ENCODE data around the gene ANKS3. TPM values are rescaled to one million over a fixed set of nuclear protein-coding genes. Genes with fewer than 3 reads are reported as not detected.

The ANKS3 gene
- total RNA-seq, 4 donors from 2014 or later = 9.4 to 22.7 (median 11.5) TPM

DNA sequence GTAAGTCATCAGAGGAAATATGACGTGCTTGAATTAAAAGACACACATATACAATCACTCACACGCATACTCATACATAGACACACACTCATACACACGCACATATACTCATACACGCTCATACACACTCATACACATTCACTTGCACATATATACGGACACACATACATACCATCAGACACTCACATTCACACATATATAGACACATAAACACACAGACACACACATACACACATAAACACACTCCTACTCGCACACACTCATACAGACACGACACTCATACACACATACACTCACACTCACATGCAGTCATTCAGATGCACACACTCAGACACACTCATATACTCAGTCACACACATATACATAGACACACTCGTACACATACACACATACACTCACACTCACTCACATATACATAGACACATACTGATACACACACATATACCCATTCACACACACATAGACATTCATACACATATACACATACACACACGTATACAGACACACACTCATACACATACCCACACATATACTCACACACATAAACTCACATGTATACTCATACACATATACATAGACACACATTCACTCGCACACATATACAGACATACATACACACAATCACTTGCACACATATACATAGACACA lies 65.6 kb downstream of the ANKS3 start:
- intact Hi-C loops (cut with DNase I) = no loop called here
- DNase-seq = no peak
- 93 to 97% methylated on average over 10 of the region's 10 CpGs for WGBS, 2 donors
- no peak overlapping the region for H3K4me3 ChIP-seq
- H3K27ac ChIP-seq = no peak overlapping the region
- no peaks in the 10 kb centered on the region for H3K9me3 ChIP-seq
- H3K4me1 ChIP-seq = peaks cover 14 to 21% (median 15%) of the 10 kb centered on the region in 3 donors
- H3K36me3 ChIP-seq = peaks cover 25 to 100% (median 36%) of the 10 kb centered on the region in 3 donors
- no peaks in the 10 kb centered on the region for H3K27me3 ChIP-seq
- TF ChIP-seq POLR2A (IDR thresholded peaks at IDR 0.05) = no peak
- TF ChIP-seq, protein P1, sequence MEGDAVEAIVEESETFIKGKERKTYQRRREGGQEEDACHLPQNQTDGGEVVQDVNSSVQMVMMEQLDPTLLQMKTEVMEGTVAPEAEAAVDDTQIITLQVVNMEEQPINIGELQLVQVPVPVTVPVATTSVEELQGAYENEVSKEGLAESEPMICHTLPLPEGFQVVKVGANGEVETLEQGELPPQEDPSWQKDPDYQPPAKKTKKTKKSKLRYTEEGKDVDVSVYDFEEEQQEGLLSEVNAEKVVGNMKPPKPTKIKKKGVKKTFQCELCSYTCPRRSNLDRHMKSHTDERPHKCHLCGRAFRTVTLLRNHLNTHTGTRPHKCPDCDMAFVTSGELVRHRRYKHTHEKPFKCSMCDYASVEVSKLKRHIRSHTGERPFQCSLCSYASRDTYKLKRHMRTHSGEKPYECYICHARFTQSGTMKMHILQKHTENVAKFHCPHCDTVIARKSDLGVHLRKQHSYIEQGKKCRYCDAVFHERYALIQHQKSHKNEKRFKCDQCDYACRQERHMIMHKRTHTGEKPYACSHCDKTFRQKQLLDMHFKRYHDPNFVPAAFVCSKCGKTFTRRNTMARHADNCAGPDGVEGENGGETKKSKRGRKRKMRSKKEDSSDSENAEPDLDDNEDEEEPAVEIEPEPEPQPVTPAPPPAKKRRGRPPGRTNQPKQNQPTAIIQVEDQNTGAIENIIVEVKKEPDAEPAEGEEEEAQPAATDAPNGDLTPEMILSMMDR (IDR thresholded peaks at IDR 0.05) = no peak

GRCh38 chr16:4667203-4667963 lies 66.7 kb downstream of the ANKS3 start:
- no peak for DNase-seq
- TF ChIP-seq, protein P1 (IDR thresholded peaks at IDR 0.05) = no peak
- TF ChIP-seq POLR2A (IDR thresholded peaks at IDR 0.05) = no peak
- H3K4me3 ChIP-seq = no peak overlapping the region
- no peak overlapping the region for H3K27ac ChIP-seq
- 90 to 95% methylated on average over 12 to 17 of the region's 20 CpGs for WGBS, 2 donors
- H3K4me1 ChIP-seq = peaks cover 14 to 21% (median 15%) of the 10 kb centered on the region in 3 donors
- H3K9me3 ChIP-seq = no peaks in the 10 kb centered on the region
- peaks cover 22 to 98% (median 36%) of the 10 kb centered on the region in 3 donors for H3K36me3 ChIP-seq
- H3K27me3 ChIP-seq = no peaks in the 10 kb centered on the region
- intact Hi-C loops (cut with DNase I) = no loop called here

GRCh38 chr16:4666537-4667202 lies 67.4 kb downstream of the ANKS3 start:
- TF ChIP-seq, protein P1 (IDR thresholded peaks at IDR 0.05) = no peak
- Histone ChIP-seq H3K36me3 (peaks cover 22 to 92% (median 36%) of the 10 kb centered on the region in 3 donors), H3K27me3 (no peaks in the 10 kb centered on the region), H3K4me3 (no peak overlapping the region), H3K9me3 (no peaks in the 10 kb centered on the region), H3K27ac (no peak overlapping the region), H3K4me1 (peaks cover 14 to 24% (median 15%) of the 10 kb centered on the region in 3 donors)
- intact Hi-C loops (cut with DNase I) = no loop called here
- DNase-seq = no peak
- WGBS, 2 donors = 80 to 96% methylated on average over 4 to 5 of the region's 20 CpGs

DNA sequence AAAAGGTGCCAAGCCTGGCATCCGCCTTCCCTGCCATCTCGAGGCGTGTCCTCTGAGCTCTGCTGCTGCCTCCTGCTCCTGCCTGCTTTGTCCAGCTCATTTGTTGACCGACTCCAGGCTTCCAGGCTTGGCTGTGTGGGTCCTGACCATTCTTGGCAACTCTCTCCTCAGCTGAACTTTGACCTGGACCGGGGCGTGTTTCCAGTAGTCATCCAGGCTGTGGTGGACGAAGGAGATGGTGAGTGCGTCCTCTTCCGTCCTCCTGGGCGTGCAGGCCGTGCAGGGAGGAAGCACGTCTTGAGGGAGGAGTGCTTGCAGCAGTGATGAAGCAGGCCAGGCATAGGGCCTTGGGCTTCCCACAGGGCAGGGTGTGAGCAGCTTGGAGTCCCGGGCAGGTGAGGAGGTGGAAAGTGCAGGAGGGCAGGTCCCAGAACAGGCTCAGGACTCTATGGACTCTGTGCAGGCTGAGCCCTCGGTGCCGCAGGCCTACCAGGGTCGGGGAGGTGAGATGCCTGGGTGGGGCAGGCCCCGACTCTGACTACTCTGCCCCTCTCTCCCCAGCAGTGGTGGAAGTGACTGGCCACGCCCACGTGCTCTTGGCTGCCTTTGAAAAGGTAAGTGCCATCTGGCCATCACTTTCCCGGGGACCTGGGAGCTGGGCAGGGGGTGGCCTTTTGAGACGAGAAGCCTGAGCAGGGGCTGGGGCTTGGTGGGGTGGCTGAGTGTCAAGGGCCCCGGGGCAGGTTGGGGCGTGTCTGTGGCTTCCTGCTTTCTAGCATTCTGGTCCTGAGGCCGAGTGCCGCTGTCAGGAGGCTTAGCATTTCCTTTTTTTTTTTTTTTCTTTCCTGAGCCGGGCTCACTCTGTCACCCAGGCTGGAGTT lies 69.3 kb downstream of the ANKS3 start:
- peak overlapping the region; percentile 6 to 79 (median 62) for H3K27ac ChIP-seq
- H3K4me3 ChIP-seq = no peak overlapping the region
- intact Hi-C loops (cut with DNase I) = no loop called here
- no peaks in the 10 kb centered on the region for H3K27me3 ChIP-seq
- H3K9me3 ChIP-seq = no peaks in the 10 kb centered on the region
- peaks cover 22 to 89% (median 36%) of the 10 kb centered on the region in 3 donors for H3K36me3 ChIP-seq
- H3K4me1 ChIP-seq = peaks cover 14 to 43% (median 15%) of the 10 kb centered on the region in 3 donors
- no peak for DNase-seq
- 28 to 85% methylated on average over 5 to 18 of the region's 26 CpGs for WGBS, 2 donors
- no peak for TF ChIP-seq POLR2A (IDR thresholded peaks at IDR 0.05)
- TF ChIP-seq, protein P1 (IDR thresholded peaks at IDR 0.05) = no peak
